GM21786 (cell line): ENCODE results near the gene TIGD1.
"Not testable (repeated sequence)": the region's sequence is repeated elsewhere in the genome, so short reads cannot be mapped to it uniquely, and the experiment has no call there.

Source experiments
- ATAC-seq: cut with Tn5 transposase; IDR thresholded peaks from one replicate; pipeline ENCODE4 v1.9.1; 2021; ENCODE audit not compliant: unreplicated experiment

Gene TIGD1

DNA sequence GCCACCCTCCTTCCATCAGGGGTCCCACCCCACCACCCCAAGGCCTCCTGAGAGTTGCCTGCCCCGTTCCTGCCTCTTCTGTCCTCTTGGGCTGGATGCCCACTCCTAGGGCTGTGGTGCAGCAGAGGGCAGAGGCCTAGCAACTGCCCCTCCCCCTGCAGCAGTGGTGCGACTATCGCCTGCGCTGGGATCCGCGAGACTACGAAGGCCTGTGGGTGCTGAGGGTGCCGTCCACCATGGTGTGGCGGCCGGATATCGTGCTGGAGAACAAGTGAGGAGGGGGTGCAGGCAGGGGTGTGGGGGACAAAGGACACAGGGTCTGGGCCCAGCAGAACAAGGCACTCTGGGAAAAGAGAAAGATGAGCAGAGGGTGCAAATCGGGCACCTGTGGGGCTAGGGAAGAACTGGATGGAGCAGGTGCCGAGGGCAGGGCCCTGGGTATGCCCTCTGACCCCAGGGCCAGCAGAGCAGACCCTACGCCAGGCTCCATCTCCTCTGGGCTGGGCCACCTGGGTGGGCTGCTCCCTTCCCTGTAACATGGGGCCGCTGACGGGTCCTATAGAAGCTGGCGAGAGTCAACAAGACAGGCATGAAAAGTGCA is 9.8 kb downstream of the TIGD1 start:
- no peak for ATAC-seq

DNA sequence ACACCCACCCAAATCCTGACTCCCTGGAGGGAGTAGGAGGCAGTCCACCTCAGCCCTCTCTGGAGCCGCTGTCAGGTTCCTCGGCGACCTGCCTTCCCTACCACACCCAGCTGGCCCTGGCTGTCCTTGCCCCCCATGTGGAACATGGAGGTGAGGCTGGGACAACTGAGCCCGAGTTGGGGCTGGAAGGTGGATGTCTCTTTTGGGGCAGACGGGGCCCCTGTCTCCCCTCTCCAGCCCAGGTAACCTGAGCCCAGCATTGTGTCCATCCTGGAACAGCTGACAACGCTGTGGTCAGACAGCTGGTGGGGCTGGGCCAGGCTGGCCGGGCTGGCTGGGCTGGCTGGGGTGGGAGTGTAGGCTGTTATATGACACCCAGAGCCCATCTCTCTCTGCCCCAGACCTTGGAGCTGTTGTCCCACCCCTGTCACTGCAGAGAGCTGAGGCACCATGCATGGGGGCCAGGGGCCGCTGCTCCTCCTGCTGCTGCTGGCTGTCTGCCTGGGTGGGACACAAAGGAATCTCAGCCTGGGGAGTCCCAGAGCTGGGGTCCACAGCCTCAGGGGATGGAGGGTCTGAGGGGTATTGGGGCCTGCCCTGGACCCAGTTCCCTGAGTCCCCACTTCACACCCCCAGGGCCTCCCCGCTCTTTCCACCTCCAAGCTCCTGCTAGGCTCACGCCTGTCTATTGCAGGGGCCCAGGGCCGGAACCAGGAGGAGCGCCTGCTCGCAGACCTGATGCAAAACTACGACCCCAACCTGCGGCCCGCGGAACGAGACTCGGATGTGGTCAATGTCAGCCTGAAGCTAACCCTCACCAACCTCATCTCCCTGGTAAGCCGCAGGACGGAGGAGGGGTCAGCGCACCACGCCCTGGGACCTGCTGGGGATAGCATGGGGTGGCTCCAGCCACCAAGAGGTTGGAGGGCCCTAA is 10.8 kb downstream of the TIGD1 start, which contains the start of gene CHRNG:
Gene CHRNG, plus strand, starts transcription at position 395 of the 934 bp plus-strand sequence. Its CDS starts 56 bp downstream, at position 451.
- ATAC-seq, result no peak

DNA sequence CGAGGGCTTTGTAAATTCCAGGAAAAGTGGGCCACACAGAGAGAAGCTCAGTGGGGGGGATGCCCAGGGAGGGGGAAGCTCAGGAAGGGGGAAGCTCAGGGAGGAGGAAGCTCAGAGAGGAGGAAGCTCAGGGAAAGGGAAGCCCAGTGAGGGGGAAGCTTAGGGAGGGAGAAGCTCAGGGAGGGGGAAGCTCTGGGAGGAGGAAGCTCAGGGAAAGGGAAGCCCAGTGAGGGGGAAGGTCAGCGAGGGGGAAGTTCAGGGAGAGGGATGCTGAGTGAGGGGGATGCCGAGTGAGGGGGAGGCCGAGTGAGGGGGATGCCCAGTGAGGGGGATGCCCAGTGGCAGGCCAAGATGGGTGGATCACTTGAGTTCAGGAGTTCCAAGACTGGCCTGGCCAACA is 11.7 kb downstream of the TIGD1 start:
- ATAC-seq, result no peak

DNA sequence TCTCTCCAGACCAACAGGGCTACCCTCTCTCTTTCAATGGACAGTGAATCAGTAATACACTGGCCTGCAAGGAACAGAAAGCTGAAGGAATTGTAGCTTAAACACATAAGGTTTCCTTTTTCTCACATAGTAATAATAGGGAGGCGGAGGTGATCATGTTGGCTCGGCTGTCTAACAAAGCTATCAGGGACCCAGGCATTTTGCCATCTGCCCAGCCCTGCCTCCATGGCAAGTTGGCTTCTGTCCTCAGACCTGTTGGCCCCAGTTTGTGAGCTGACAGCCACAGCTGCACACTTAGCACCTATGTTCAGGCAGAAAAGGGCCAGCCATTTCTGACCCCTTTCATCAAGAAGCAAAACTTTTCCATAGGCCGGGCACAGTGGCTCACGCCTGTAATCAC is 12.9 kb downstream of the TIGD1 start:
- ATAC-seq, result no peak

DNA sequence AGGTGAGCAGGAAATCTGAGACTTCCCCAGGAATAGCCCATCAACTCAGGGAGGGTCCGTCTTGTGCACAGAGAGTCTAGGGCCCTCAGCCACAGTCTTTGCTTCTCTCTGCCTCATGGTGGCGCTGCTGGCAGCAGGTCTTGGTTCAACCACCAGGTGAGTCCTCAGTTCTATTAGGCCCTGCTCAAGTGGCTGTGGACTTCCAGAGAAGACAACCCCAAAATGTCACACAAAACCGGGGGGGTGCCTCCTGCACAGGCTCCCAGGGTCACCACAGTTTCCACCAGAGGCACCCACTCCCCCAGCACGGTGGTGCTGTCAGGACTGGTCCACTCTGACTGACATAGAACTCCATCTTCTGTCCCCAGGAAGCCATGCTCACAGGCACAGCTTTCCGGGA is 13.3 kb downstream of the TIGD1 start:
- no peak for ATAC-seq

DNA sequence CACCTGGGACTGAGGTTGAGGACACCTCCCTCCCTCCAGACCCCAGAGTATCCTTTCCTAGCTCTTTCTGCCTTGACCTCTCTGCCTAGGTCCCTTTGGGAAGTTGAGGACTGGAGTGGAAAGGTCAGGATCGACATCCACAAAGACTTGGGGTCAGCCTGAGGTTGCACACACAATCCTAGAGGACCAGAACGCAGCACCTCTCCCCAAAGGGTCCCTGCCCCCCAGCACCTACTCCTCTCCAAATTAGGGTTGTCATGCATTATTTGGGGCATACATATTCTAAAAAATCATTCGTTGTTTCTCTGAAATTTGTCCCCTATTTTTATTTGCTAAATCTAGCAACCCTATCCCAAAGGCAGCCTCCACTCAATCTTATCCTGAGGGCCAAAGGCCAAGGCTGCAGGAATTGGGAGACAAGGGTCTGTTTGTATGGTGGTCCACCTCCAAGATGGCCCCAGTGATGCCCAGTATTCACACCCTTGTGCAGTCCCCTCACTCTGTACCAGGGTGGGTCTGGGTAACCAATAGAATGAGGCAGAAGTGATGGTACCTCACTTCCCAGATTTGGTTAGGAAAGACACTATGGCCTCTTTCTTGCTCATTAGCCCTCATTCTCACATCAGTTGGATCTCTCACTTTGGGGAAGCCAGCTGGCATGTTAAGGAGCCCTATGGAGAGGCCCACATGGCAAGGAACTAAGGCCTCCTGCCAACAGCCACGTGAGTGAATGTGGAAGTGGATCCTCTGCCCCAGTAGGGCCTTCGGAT is 14.4 kb downstream of the TIGD1 start:
- no peak for ATAC-seq

DNA sequence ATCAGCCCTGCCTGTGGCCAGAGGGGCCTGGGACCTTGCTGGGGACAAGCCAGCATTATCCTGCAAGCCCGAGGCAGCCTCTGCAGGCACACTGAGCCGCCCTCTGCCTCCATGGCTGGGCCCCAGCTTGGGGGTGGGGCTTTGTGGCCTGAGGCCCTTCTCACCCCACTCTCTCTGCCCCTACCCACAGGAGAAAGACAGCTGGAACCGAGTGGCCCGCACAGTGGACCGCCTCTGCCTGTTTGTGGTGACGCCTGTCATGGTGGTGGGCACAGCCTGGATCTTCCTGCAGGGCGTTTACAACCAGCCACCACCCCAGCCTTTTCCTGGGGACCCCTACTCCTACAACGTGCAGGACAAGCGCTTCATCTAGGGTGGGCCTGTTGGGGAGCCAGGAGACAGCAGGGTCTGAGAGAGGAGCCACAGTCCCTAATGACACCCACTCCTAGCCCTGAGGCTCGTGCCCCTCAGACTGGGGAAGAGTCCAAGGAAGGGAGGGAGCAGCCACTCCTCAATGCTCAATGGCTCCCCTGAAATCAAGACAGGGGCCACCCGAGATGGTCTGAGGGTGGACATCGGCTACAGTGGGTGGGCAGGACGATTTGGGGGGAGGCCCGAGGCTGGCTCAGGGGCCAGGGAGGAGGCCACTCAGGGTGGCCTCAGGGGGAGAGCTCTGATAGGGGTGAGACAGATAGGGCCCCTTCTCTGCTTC is 15.3 kb downstream of the TIGD1 start:
- no peak for ATAC-seq

DNA sequence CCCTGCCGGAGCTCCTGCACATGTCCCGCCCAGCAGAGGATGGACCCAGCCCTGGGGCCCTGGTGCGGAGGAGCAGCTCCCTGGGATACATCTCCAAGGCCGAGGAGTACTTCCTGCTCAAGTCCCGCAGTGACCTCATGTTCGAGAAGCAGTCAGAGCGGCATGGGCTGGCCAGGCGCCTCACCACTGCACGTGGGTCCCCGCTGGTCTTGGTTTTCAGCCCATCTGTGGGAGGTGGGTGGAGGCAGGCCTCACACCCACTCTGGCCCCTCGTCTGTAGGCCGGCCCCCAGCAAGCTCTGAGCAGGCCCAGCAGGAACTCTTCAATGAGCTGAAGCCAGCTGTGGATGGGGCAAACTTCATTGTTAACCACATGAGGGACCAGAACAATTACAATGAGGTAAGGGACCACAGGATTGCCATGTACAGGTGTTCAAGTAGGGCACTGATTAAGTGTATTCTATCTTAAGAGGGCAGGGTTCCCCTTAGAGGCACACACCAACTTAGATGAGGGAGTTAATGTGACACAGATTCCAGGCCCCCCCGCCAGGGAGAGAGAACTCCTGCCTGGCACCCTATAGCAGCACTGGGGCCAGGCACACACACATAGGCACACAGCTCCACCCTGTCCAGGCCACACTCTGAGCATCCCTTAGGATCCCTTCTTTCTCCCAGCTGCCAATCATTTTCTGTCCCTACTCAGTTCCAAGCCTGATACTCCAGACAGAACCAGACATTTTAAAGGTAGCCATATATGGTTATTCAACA is 16.2 kb downstream of the TIGD1 start:
- ATAC-seq, result no peak

DNA sequence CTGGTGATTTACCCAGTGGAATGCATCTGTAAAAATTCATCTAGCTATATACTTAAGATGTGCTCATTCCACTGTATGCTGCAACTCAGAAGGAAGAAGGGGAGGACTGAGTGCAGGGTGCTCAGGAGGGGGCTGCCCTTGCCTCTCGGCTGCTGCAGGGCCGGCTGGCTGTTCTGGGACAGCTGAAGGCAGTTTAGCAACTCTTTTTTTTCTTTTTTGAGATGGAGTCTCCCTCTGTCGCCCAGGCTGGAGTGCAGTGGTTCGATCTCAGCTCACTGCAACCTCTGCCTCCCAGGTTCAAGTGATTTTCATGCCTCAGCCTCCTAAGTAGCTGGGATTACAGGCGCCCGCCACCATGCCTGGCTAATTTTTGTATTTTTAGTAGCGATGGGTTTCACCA is 17.5 kb downstream of the TIGD1 start:
- ATAC-seq, result not testable (repeated sequence)

DNA sequence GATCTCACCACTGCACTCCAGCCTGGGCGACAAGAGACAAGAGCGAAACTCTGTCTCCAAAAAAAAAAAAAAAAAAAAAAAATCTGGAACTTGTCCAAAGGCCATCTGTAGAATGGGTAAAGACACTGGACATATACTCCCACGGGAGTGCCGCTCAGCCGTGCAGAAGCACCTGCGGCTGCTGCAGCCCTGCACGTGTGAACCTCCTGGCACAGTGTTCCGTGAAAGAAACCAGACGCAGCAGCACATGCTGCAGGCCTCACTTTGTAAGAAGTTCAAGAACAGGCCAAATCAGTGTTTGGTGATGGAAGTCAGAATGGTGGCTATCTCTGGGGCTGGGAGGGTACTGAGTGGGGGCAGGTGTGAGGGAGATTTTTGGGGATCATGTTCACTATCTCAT is 17.9 kb downstream of the TIGD1 start:
- ATAC-seq, result no peak

DNA sequence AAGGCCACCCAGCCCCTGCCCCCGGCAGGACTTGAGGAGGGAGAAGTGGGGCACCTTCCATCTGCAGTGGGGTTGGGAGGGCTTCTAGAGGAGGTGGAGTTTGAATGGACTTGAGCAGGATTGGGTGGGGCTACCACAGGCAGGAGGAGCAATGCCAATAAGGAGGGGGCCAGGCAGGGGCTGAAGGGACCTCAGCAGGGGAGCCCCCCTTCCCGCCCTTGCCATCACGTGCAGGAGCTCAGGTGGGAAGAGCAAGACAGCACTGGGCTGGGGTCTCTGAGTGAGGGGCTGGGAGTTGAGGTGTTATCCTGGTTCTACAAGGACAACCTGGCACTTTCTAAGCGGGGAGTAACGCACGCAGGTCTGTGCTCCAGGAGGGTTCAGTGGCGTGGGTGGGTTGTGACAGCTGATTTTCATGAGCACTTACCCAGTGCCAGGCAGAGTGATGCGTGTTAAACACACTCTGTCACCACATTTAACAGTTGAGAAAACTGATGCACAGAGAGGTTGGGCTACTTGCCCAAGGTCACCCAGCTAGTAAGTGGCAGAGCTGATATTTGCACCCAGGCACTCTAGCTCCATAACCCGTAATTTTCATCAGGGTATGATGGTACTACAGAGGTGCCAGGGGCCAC is 19.6 kb downstream of the TIGD1 start:
- no peak for ATAC-seq

DNA sequence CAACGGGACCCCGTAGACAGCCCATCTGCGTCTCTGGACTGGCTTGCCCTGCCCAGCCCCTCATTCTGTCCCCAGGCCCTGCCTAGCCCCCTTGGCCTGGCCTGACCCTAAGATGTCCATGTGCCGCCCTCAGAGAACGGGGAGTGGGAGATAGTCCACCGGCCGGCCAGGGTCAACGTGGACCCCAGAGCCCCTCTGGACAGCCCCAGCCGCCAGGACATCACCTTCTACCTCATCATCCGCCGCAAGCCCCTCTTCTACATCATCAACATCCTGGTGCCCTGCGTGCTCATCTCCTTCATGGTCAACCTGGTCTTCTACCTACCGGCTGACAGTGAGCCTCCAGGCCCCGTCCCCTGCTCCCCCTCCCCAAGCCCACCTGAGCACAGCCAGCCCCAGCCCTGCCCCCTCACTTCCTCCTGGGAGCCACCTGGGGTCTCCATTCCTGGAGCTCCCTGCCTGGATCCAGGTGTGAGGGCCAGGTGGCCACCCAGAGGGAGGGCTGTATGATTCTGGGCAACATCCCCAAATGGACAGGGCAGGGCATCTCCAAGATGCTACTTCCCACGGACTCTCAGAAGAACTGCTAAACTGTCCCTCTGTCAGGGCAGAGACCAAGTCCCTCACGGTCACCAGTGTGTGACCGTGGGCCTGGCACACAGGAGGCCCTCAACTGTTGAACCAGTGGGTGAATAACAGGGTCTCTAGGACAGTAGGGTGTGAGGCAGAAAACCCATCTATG is 20.4 kb downstream of the TIGD1 start:
- no peak for ATAC-seq

DNA sequence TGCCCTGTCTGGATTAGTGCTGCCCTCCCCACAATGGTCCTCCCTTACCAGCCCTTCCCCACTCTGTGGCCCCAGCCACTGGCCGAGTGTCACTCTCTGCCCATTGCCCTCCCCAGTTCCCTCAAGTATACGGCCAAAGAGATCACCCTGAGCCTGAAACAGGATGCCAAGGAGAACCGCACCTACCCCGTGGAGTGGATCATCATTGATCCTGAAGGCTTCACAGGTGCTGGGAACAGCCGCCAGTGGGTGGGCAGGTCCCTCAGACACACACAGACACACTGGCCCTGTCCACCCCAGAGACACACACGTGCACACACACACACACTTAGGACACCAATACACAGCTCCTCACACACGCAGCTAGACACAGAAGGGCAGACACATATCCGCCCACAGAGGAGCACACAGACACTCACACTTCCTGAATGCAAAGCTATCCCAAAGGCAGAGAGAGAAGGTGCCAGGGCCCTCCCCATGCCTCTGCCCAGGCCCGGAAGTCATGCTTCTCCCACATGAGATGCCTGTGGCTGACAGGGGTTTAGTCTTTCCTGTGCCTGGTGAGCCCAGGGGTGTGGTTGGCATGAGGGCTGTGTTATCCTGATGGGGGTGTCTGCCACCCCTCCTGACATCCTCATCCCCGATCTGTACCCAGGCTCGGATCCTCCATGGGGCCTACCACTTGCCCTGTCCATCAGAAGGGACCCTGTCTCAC is 21.5 kb downstream of the TIGD1 start:
- no peak for ATAC-seq

DNA sequence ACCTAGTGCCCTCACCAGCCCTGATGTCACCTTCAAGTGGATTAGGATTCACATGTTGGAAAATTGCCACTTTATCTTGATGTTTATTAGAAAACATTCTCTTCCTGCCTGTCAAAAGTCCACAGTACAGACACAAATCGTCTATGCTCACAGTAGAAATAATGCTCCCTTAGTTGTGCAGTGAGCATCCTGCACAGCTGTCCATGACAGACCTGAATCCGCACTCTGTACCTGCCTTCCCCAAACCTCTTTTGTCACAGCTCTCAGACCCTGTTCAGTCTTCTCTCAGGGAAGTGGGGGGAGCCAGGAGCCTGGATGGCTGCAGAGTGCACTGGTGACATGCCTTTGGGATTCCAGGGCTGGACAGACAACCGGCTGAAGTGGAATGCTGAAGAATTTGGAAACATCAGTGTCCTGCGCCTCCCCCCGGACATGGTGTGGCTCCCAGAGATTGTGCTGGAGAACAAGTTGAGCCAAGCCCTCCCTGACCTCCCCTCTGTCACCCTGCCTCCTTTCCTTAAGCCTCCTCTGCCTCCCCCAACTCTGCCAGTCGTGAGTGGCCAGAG is 22.4 kb downstream of the TIGD1 start:
- ATAC-seq, result no peak

DNA sequence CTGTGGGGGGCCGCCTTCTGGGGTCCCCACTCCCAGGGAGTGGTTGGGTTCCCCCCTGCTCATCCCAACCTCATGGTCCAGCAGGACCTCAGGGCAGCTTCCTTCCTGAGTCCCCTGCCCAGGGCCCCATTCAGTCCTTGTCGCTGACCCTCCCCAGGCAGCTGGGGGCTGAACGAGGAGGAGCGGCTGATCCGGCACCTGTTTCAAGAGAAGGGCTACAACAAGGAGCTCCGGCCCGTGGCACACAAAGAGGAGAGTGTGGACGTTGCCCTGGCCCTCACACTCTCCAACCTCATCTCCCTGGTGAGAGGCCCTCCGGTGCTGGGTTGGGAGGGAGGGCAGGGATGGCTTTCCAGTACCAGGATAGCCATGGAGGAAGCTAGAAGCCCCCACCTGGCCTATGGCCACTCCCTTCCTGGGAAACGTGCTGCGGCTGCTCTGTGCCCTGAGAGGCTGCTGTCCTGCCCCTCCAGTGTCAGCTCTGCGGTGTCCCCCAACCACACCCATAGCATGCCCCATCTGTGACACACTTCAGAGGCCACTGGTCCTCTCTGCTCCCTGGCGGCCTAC is 23.9 kb downstream of the TIGD1 start:
- ATAC-seq, result no peak

DNA sequence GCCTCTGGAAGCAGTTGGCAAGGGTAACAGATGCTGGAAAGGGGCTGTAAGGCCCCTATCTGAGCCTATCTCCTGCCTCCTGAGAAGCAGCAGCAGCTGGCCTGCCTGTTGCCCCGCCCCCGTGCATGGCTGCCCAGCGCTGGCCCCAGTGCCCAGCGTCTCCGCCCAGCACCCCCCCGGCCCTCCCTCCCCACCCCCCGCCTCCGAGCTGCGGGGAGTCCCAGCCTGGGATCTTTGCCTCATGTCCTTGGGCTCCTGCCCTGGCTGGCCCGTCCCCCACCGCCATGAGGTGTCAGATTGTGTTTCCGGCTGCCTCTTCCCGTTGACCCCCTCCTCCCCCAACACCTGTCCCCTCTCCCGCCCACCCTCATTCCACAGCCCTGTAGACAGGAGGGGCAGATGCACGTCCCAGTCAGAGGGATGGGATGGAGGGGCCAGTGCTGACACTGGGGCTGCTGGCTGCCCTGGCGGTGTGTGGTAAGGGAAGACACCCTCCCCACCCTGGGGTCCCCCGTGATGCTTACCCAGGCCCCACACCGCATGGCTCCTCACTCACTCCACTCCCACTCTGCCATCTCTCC is 24.5 kb downstream of the TIGD1 start, which contains the start of gene CHRND:
Gene CHRND, plus strand, starts transcription at position 370 of the 581 bp plus-strand sequence. Its CDS starts 56 bp downstream, at position 426.
- no peak for ATAC-seq

DNA sequence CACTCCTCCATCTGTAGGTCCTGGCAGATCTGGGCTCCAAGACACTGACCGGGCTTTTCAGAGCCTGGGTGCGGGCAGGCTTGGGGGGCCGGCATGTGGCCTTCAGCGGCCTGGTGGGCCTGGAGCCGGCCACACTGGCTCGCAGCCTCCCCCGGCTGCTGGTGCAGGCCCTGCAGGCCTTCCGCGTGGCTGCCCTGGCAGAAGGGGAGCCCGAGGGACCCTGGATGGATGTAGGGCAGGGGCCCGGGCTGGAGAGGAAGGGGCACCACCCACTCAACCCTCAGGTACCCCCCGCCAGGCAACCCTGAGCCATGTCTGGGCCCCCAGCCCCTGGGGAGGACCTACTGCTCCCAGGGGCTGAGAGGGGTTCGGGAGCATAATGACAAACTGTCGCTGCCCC is 25.2 kb downstream of the TIGD1 start:
- no peak for ATAC-seq
